Left ventricle myocardium inferior (tissue), 1 donor: ENCODE measurements around the gene SIRT7. TPM values are rescaled to one million over a fixed set of nuclear protein-coding genes. Genes with fewer than 3 reads are reported as not detected.
"Not testable (repeated sequence)": the region's sequence is repeated elsewhere in the genome, so short reads cannot be mapped to it uniquely, and the experiment has no call there.

ENCODE experiments used
- DNase-seq: peaks from one replicate; pipeline ENCODE4 v3.0.0-alpha.2; 2020
- H3K27ac ChIP-seq: fragments of 200-600 bp; replicated peaks from 2 replicates; pipeline ENCODE4 v1.8.0; 2021
- H3K27me3 ChIP-seq: fragments of 200-600 bp; 2 replicates; pipeline ENCODE4 v1.8.0; 2021; ENCODE audit warnings: low read depth
- H3K36me3 ChIP-seq: fragments of 200-600 bp; 2 replicates; pipeline ENCODE4 v1.8.0; 2021
- H3K4me1 ChIP-seq: fragments of 200-600 bp; 2 replicates; pipeline ENCODE4 v1.8.0; 2021
- H3K4me3 ChIP-seq: fragments of 200-600 bp; 2 replicates; pipeline ENCODE4 v1.8.0; 2021; ENCODE audit warnings: mild to moderate bottlenecking, moderate library complexity
- H3K9me3 ChIP-seq: fragments of 200-600 bp; replicated peaks from 2 replicates; pipeline ENCODE4 v1.8.0; 2021
- CTCF ChIP-seq: fragments of 200-600 bp; IDR thresholded peaks from 2 replicates; pipeline ENCODE4 v1.8.0; 2021; ENCODE audit warnings: antibody characterized with exemption, mild to moderate bottlenecking, borderline replicate concordance
- intact Hi-C: fragments of 100-400 bp; cut with micrococcal nuclease; formaldehyde crosslinking; loops from one replicate; pipeline ENCODE4 v1.11.0; 2022
- total RNA-seq: library from RNA; stranded (reverse); fragmentation: NEBNext Ultra II Directional; extraction: Animal tissue kit (Norgen Biotek cat#: 25700); gene quantifications from one replicate; pipeline ENCODE4 v1.2.1, GENCODE V29; 2021
- donor health status: DM: no; HTN: yes; CAD: no; lungs with severe emphysema.

SIRT7 gene
- total RNA-seq, 1 donor from 2014 or later = 8.5 TPM

GRCh38 chr17:81955756-81956544, 38.0 kb upstream of the SIRT7 start:
- H3K4me3 ChIP-seq = no peak overlapping the region
- no peak for TF ChIP-seq CTCF
- H3K27ac ChIP-seq = no peak overlapping the region
- H3K9me3 ChIP-seq = no peaks in the 10 kb centered on the region
- peaks cover 16% of the 10 kb centered on the region for H3K4me1 ChIP-seq
- no peak for DNase-seq
- peaks cover 76% of the 10 kb centered on the region for H3K27me3 ChIP-seq
- no peaks in the 10 kb centered on the region for H3K36me3 ChIP-seq
- intact Hi-C loops = no loop called here

- Histone ChIP-seq H3K27ac (no peak overlapping the region), H3K27me3 (peaks cover 68% of the 10 kb centered on the region), H3K4me3 (no peak overlapping the region), H3K4me1 (peaks cover 10% of the 10 kb centered on the region), H3K9me3 (no peaks in the 10 kb centered on the region), H3K36me3 (no peaks in the 10 kb centered on the region)
- DNase-seq = no peak
- TF ChIP-seq CTCF = no peak
- intact Hi-C loops = no loop called here
Measured at GRCh38 chr17:81955058-81955681, 37.2 kb upstream of the SIRT7 start.

GRCh38 chr17:81954131-81955057, 36.4 kb upstream of the SIRT7 start:
- DNase-seq = no peak
- no peak for TF ChIP-seq CTCF
- Histone ChIP-seq H3K27ac (no peak overlapping the region), H3K9me3 (no peaks in the 10 kb centered on the region), H3K36me3 (no peaks in the 10 kb centered on the region), H3K4me1 (peaks cover 4% of the 10 kb centered on the region), H3K27me3 (peaks cover 61% of the 10 kb centered on the region), H3K4me3 (no peak overlapping the region)
- intact Hi-C loops = no loop called here

GRCh38 chr17:81953443-81953842, 35.5 kb upstream of the SIRT7 start:
- intact Hi-C loops, H3K27ac ChIP-seq, H3K36me3 ChIP-seq, H3K4me1 ChIP-seq, H3K4me3 ChIP-seq, H3K9me3 ChIP-seq, DNase-seq: not testable (repeated sequence)
- TF ChIP-seq CTCF = peak; percentile 19
- H3K27me3 ChIP-seq = peaks cover 51% of the 10 kb centered on the region

- DNase-seq = no peak
- no peak for TF ChIP-seq CTCF
- intact Hi-C loops = no loop called here
- H3K27me3 ChIP-seq = peaks cover 45% of the 10 kb centered on the region
- H3K4me3 ChIP-seq = no peak overlapping the region
- no peaks in the 10 kb centered on the region for H3K9me3 ChIP-seq
- H3K4me1 ChIP-seq = no peaks in the 10 kb centered on the region
- H3K36me3 ChIP-seq = no peaks in the 10 kb centered on the region
- H3K27ac ChIP-seq = no peak overlapping the region
Measured at GRCh38 chr17:81952792-81953228, 34.8 kb upstream of the SIRT7 start.
